K562 (cell line): ENCODE measurements around the gene TBX1. TPM values are rescaled to one million over a fixed set of nuclear protein-coding genes. Genes with fewer than 3 reads are reported as not detected.

ENCODE experiments used
- ATAC-seq: fragments of 200-7000 bp; cut with Tn5 transposase; 3 replicates; pipeline ENCODE4 v1.9.1; 2020; ENCODE audit warnings: moderate library complexity
- BruUV-seq: library from RNA; stranded (reverse); fragments of 400-500 nt; replicated peaks from 2 replicates; lab custom pipeline; 2021; lab: Mats Ljungman, UMichigan
- CTCF ChIA-PET: fragments of 300-600 bp; formaldehyde crosslinking; extraction: SDS; loops from one replicate; lab custom pipeline; 2021; ENCODE audit warnings: low intra/inter-chr PET ratio; lab: Yijun Ruan, JAX
- POLR2A ChIA-PET: fragments of 300-600, 350-650 bp; sonication (Branson Sonifier 250); formaldehyde crosslinking; extraction: SDS; loops from one replicate; lab custom pipeline; 2021; ENCODE audit warnings: antibody characterized with exemption, inconsistent platforms; lab: Yijun Ruan, JAX
- DNase-seq, 4 experiments: peaks; one replicate each; pipeline versions ENCODE4 v3.0.0 to v3.0.0-alpha.2; 2011 to 2018; ENCODE audit warnings: low spot score in 3 of 4, mixed read lengths in 3 of 4; ENCODE audit errors: extremely low read depth in 1 of 4
- FAIRE-seq: peaks from 2 replicates; lab custom pipeline; 2011; peaks lifted over from hg19 to GRCh38; lab: Jason Lieb, UNC
- H2AFZ ChIP-seq: 2 replicates; pipeline ENCODE4 v1.6.0; 2011; ENCODE audit warnings: low read depth, low read length, control low read depth, inconsistent platforms
- H3K27ac ChIP-seq: fragments of 200-600 bp; 3 replicates; pipeline ENCODE4 v1.8.0; 2011; ENCODE audit warnings: low read depth, mild to moderate bottlenecking, control low read depth, inconsistent platforms, low read length, moderate library complexity, mixed read lengths; ENCODE audit errors: extremely low read depth
- H3K27me3 ChIP-seq, 2 experiments: fragments of 300-600 bp in 1 of 2; 2 replicates in 1 of 2; 3 replicates in 1 of 2; pipeline versions ENCODE4 v1.6.0 to v1.8.0; 2011; ENCODE audit warnings: inconsistent platforms in 2 of 2, low read length in 2 of 2, mild to moderate bottlenecking in 1 of 2, mixed read lengths in 1 of 2, moderate library complexity in 1 of 2; ENCODE audit not compliant: control insufficient read depth in 2 of 2, insufficient read depth in 2 of 2
- H3K36me3 ChIP-seq: fragments of 300-600 bp; 3 replicates; pipeline ENCODE4 v1.8.0; 2011; ENCODE audit warnings: mild to moderate bottlenecking, low read length, inconsistent platforms; ENCODE audit not compliant: control insufficient read depth, insufficient read depth
- H3K4me1 ChIP-seq, 2 experiments: fragments of 200-600 bp in 1 of 2; replicated peaks in 1 of 2; 2 replicates in 1 of 2; 3 replicates in 1 of 2; pipeline versions ENCODE4 v1.5.1 to v1.8.0; 2011; ENCODE audit warnings: inconsistent platforms in 2 of 2, low read length in 2 of 2, mild to moderate bottlenecking in 1 of 2, mixed read lengths in 1 of 2, moderate library complexity in 1 of 2; ENCODE audit not compliant: control insufficient read depth in 2 of 2, insufficient read depth in 2 of 2
- H3K4me2 ChIP-seq: 2 replicates; pipeline ENCODE4 v1.6.1; 2011; ENCODE audit warnings: low read length, control low read depth, inconsistent platforms, mixed read lengths; ENCODE audit not compliant: insufficient read depth
- H3K4me3 ChIP-seq: fragments of 200-600 bp; sonication (generic), shearing (Covaris generic); 2 replicates; pipeline ENCODE4 v1.5.1; 2016; ENCODE audit warnings: control low read depth, inconsistent platforms
- H3K79me2 ChIP-seq: fragments of 200-600 bp; 3 replicates; pipeline ENCODE4 v1.8.0; 2011; ENCODE audit warnings: low read length, inconsistent platforms; ENCODE audit not compliant: control insufficient read depth, insufficient read depth
- H3K9ac ChIP-seq, 2 experiments: 2 replicates each; pipeline versions ENCODE4 v1.6.0 to v1.6.1; 2011; ENCODE audit warnings: low read depth in 2 of 2, low read length in 2 of 2, control low read depth in 1 of 2, inconsistent platforms in 1 of 2, mild to moderate bottlenecking in 1 of 2, mixed read lengths in 1 of 2; ENCODE audit not compliant: insufficient read depth in 1 of 2
- H3K9me1 ChIP-seq: one replicate; pipeline ENCODE4 v1.6.0; 2011; ENCODE audit warnings: inconsistent platforms, mild to moderate bottlenecking, low read length, moderate library complexity; ENCODE audit not compliant: control insufficient read depth, insufficient read depth
- H3K9me3 ChIP-seq: replicated peaks from 2 replicates; pipeline ENCODE4 v1.5.1; 2011; ENCODE audit warnings: low read depth, low read length, inconsistent platforms; ENCODE audit not compliant: control insufficient read depth, insufficient read depth
- H4K20me1 ChIP-seq: replicated peaks from 2 replicates; pipeline ENCODE4 v1.6.1; 2011; ENCODE audit warnings: low read length, inconsistent platforms, mixed read lengths; ENCODE audit not compliant: control insufficient read depth, insufficient read depth
- ATF4 ChIP-seq: fragments of 450-650 bp; formaldehyde crosslinking; IDR thresholded peaks from 2 replicates; pipeline ENCODE4 v1.4.0; 2022; ENCODE audit warnings: mild to moderate bottlenecking, moderate library complexity
- CC2D1A ChIP-seq: fragments of 450-650 bp; IDR thresholded peaks from 2 replicates; pipeline ENCODE4 v1.6.1; 2017; ENCODE audit warnings: mild to moderate bottlenecking
- CEBPG ChIP-seq, 3 experiments: fragments of 200-800 bp in 1 of 3; sonication (Bioruptor generic) in 1 of 3; sonication (generic) in 1 of 3; formaldehyde crosslinking in 1 of 3; IDR thresholded peaks in 2 of 3; conservative IDR thresholded peaks in 1 of 3; 2 replicates each; pipeline versions ENCODE4 v1.6.1 to v1.8.0; 2016 to 2022; ENCODE audit warnings: missing compliant biosample characterization in 2 of 3, missing genetic modification characterization in 2 of 3, mild to moderate bottlenecking in 1 of 3, missing genetic modification reagents in 1 of 3
- DACH1 ChIP-seq: fragments of 450-650 bp; IDR thresholded peaks from 2 replicates; pipeline ENCODE4 v1.6.1; 2018; ENCODE audit not compliant: partially characterized antibody
- FOS ChIP-seq: IDR thresholded peaks from 3 replicates; pipeline ENCODE4 v1.6.1; 2011; ENCODE audit not compliant: insufficient read length; ENCODE audit errors: extremely low read depth
- GATA2 ChIP-seq: sonication (generic); formaldehyde crosslinking; IDR thresholded peaks from 2 replicates; pipeline ENCODE4 v1.4.0; 2020; ENCODE audit warnings: mild to moderate bottlenecking, missing genetic modification reagents
- NFXL1 ChIP-seq: fragments of 450-650 bp; formaldehyde crosslinking; IDR thresholded peaks from 2 replicates; pipeline ENCODE4 v1.4.0; 2021; ENCODE audit warnings: mild to moderate bottlenecking
- RNF2 ChIP-seq: sonication (generic); IDR thresholded peaks from 2 replicates; pipeline ENCODE4 v1.6.1; 2016
- THRAP3 ChIP-seq: fragments of 450-650 bp; IDR thresholded peaks from 2 replicates; pipeline ENCODE4 v1.6.1; 2016; ENCODE audit warnings: mild to moderate bottlenecking, inconsistent platforms, borderline replicate concordance
- ZBTB49 ChIP-seq: sonication (generic); formaldehyde crosslinking; IDR thresholded peaks from 2 replicates; pipeline ENCODE4 v1.8.0; 2022; ENCODE audit warnings: missing genetic modification reagents, mild to moderate bottlenecking, borderline replicate concordance
- ZBTB7A ChIP-seq: IDR thresholded peaks from 2 replicates; pipeline ENCODE4 v1.6.1; 2011; ENCODE audit warnings: low read depth, mild to moderate bottlenecking, low read length, moderate library complexity, borderline replicate concordance; ENCODE audit not compliant: control insufficient read depth
- ZFP91 ChIP-seq: sonication (generic); formaldehyde crosslinking; IDR thresholded peaks from 2 replicates; pipeline ENCODE4 v1.8.0; 2022; ENCODE audit warnings: mild to moderate bottlenecking, missing genetic modification reagents
- ZNF12 ChIP-seq: sonication (generic); formaldehyde crosslinking; IDR thresholded peaks from 2 replicates; pipeline ENCODE4 v1.4.0; 2020; ENCODE audit warnings: mild to moderate bottlenecking, missing genetic modification reagents
- ZNF121 ChIP-seq: sonication (generic); formaldehyde crosslinking; conservative IDR thresholded peaks from 2 replicates; pipeline ENCODE4 v1.8.0; 2022; ENCODE audit warnings: missing genetic modification reagents
- ZNF584 ChIP-seq: fragments of 200-800 bp; sonication (Bioruptor generic); IDR thresholded peaks from 2 replicates; pipeline ENCODE4 v1.6.1; 2016; ENCODE audit warnings: low read depth, mild to moderate bottlenecking, missing genetic modification characterization, missing compliant biosample characterization
- ZNF699 ChIP-seq: fragments of 250-450 bp; sonication (Bioruptor Pico); IDR thresholded peaks from 2 replicates; pipeline ENCODE4 v1.8.0; 2021; ENCODE audit warnings: mild to moderate bottlenecking, moderate library complexity; ENCODE audit not compliant: insufficient replicate concordance
- WGBS: fragments of 100-300 bp; shearing (Covaris generic); methylation state at CpG from one replicate; pipeline ENCODE4 v1.1.6; 2016; ENCODE audit warnings: low coverage, mixed read lengths; ENCODE audit not compliant: insufficient coverage; ENCODE audit errors: missing lambda C conversion rate; 5-methylcytosine and 5-hydroxymethylcytosine counted together
- in situ Hi-C: fragments of 300-500 bp; cut with MboI; formaldehyde crosslinking; loops from 4 replicates; pipeline ENCODE4 v1.15.0; 2018; ENCODE audit warnings: inconsistent platforms, mixed read lengths
- intact Hi-C: fragments of 100-400 bp; cut with micrococcal nuclease; formaldehyde crosslinking; loops from 2 replicates; pipeline ENCODE4 v1.14.2; 2022
- polyA plus RNA-seq, 8 experiments: library from polyadenylated mRNA; depleted of rRNA in 4 of 8; stranded (reverse) in 5 of 8; unstranded in 3 of 8; fragments of >200 nt; fragmentation: Nextera tagmentation in 2 of 8; fragmentation: Illumina TruSeq in 1 of 8; extraction: Ambion mirVana in 2 of 8; extraction: Trizol in 1 of 8; gene quantifications; 2 replicates each; pipeline versions ENCODE4 v1.2.1 to v1.2.3, GENCODE V29; 2011 to 2014; ENCODE audit warnings: inconsistent platforms in 1 of 8, missing spikeins in 1 of 8
- total RNA-seq, 7 experiments: library from RNA; depleted of rRNA in 6 of 7; stranded (reverse); fragments of >200 nt in 6 of 7; fragmentation: Illumina TruSeq in 2 of 7; extraction: Trizol in 2 of 7; gene quantifications; 2 replicates each; pipeline versions ENCODE4 v1.2.1 to v1.2.3, GENCODE V29; 2011 to 2021; ENCODE audit warnings: low replicate concordance in 1 of 7

TBX1 gene
- total and polyA plus RNA-seq, 9 of the 15 experiments (the other 6 are each of a cell fraction or from before 2014, with no cell fraction given): 0.07 to 35.0 (median 3.9) TPM

- ATAC-seq: peak; percentile 82
- POLR2A ChIA-PET: interaction anchor here (0.6 to 2.8 kb wide), 55 partner anchors 9 to 723 kb away, joined by 3 to 20 read pairs (median 4); partner anchors contain the start of genes COMT, GNB1L, RTL10 and TRMT2A
- TF ChIP-seq RNF2: no peak
- TF ChIP-seq FOS: no peak
- no peak for TF ChIP-seq NFXL1 (CRISPR knock-in tag)
- no peak for TF ChIP-seq THRAP3
- no peak for TF ChIP-seq ZNF12
- TF ChIP-seq GATA2 (CRISPR knock-in tag): no peak
- peak; percentile 92; the same call in 1 of the 2 replicates for TF ChIP-seq CC2D1A
- TF ChIP-seq ZNF699: no peak
- TF ChIP-seq ATF4: no peak
- TF ChIP-seq ZNF584 (CRISPR knock-in tag): no peak
- no peak for TF ChIP-seq ZNF121 (CRISPR knock-in tag)
- no peak for TF ChIP-seq ZBTB49 (CRISPR knock-in tag)
- TF ChIP-seq ZBTB7A: no peak
- peak; percentile 87 for TF ChIP-seq DACH1
- no peak for TF ChIP-seq ZFP91 (CRISPR knock-in tag)
- no peak for TF ChIP-seq CEBPG (CRISPR knock-in tag; IDR thresholded peaks at IDR 0.05)
- TF ChIP-seq CEBPG (tag; conservative IDR thresholded peaks at IDR 0.05 in 1 of 2, IDR thresholded peaks at IDR 0.05 in 1 of 2): no peak
Measured at GRCh38 chr22:19723232-19723982, 37.2 kb upstream of the TBX1 start, which contains the start of gene GP1BB. Gene GP1BB, plus strand, starts transcription at chr22:19723539. Its CDS starts 31 bp downstream, at chr22:19723570.

More at GRCh38 chr22:19723232-19723982, 37.2 kb upstream of the TBX1 start, which contains the start of gene GP1BB:
- BruUV-seq: TSS peak; percentile 81
- intact Hi-C loops: loop anchor here (2.0 to 5.0 kb wide), 2 partner anchors 131 to 426 kb away; partner anchors contain the start of genes GNB1L and RTL10
- H3K9ac ChIP-seq: peak within 1 kb of the TSS; percentile 70 to 98
- H3K79me2 ChIP-seq: peaks cover 46% of the 10 kb centered on the region
- H3K4me1 ChIP-seq: peaks cover 53 to 90% of the 10 kb centered on the region in 2 experiments
- H3K36me3 ChIP-seq: peaks cover 40% of the 10 kb centered on the region
- H3K27ac ChIP-seq: peak within 1 kb of the TSS; percentile 88
- H3K4me2 ChIP-seq: peak within 1 kb of the TSS; percentile 80
- H3K27me3 ChIP-seq: no peaks in the 10 kb centered on the region; a peak in 1 of 5 replicates
- H2AFZ ChIP-seq: peak within 1 kb of the TSS; percentile 79
- H3K4me3 ChIP-seq: peak within 1 kb of the TSS; percentile 55
- peaks cover 29% of the 10 kb centered on the region for H3K9me1 ChIP-seq
- in situ Hi-C loops: loop anchor here (10.0 kb wide), 1 partner anchor 391 kb away; the partner anchor contains the start of genes RANBP1 and TRMT2A
- FAIRE-seq (peak; percentile 98), DNase-seq (peak; percentile 99 to 100 (median 100))
- WGBS: 1% methylated on average over 80 of the region's 80 CpGs
- 0 out of 2 replicates have a peak, but pooled peaks cover 2% of the 10 kb centered on the region for H3K9me3 ChIP-seq
- CTCF ChIA-PET: interaction anchor here (0.6 to 1.2 kb wide), 7 partner anchors 15 to 225 kb away, joined by 3 to 5 read pairs (median 4); no protein-coding TSS in a partner anchor
- H4K20me1 ChIP-seq: peaks cover 42% of the 10 kb centered on the region
